Neural cell (in vitro differentiated cells): ENCODE data around the gene NOB1. TPM values are rescaled to one million over a fixed set of nuclear protein-coding genes. Genes with fewer than 3 reads are reported as not detected.

Experiments used
- H2AFZ ChIP-seq: fragments of 200-600, 300-800 bp; sonication (generic), shearing (Covaris generic); 2 replicates; pipeline ENCODE4 v1.6.0; 2014; ENCODE audit warnings: low read depth, mild to moderate bottlenecking, antibody characterized with exemption, low read length, moderate library complexity
- H3F3A ChIP-seq: fragments of 200-600 bp; shearing (Covaris generic); 2 replicates; pipeline ENCODE4 v1.6.1; 2016; ENCODE audit warnings: mild to moderate bottlenecking, moderate library complexity, mixed read lengths, antibody characterized with exemption, low read length; ENCODE audit not compliant: insufficient read depth, poor library complexity, severe bottlenecking
- H3K27ac ChIP-seq: fragments of 200-600, 300-800 bp; sonication (generic), shearing (Covaris generic); 2 replicates; pipeline ENCODE4 v1.5.1; 2014; ENCODE audit warnings: mild to moderate bottlenecking, low read length, moderate library complexity
- H3K27me3 ChIP-seq: fragments of 300-800, 200-600 bp; sonication (generic), shearing (Covaris generic); 2 replicates; pipeline ENCODE4 v1.6.0; 2014; ENCODE audit warnings: mild to moderate bottlenecking, low read depth, low read length, moderate library complexity; ENCODE audit not compliant: insufficient read depth
- H3K36me3 ChIP-seq: fragments of 300-800, 200-600 bp; sonication (generic), shearing (Covaris generic); 2 replicates; pipeline ENCODE4 v1.5.1; 2014; ENCODE audit warnings: mild to moderate bottlenecking, antibody characterized with exemption, low read length, moderate library complexity; ENCODE audit not compliant: insufficient read depth
- H3K4me2 ChIP-seq: fragments of 300-800, 200-600 bp; sonication (generic), shearing (Covaris generic); 2 replicates; pipeline ENCODE4 v1.6.0; 2014; ENCODE audit warnings: mild to moderate bottlenecking, low read length
- H3K4me3 ChIP-seq: fragments of 300-800, 200-600 bp; sonication (generic), shearing (Covaris generic); 2 replicates; pipeline ENCODE4 v1.5.1; 2014; ENCODE audit warnings: mild to moderate bottlenecking, low read length, moderate library complexity
- H3K79me2 ChIP-seq: fragments of 200-600 bp; shearing (Covaris generic); replicated peaks from 2 replicates; pipeline ENCODE4 v1.6.0; 2014; ENCODE audit warnings: mild to moderate bottlenecking, low read length, moderate library complexity; ENCODE audit not compliant: insufficient read depth
- H3K9ac ChIP-seq: fragments of 300-800, 200-600 bp; sonication (generic), shearing (Covaris generic); 2 replicates; pipeline ENCODE4 v1.6.1; 2016; ENCODE audit warnings: mild to moderate bottlenecking, low read length, mixed read lengths
- H3K9me2 ChIP-seq: fragments of 200-600 bp; shearing (Covaris generic); 2 replicates; pipeline ENCODE4 v1.6.1; 2016; ENCODE audit warnings: mild to moderate bottlenecking, low read length, mixed read lengths; ENCODE audit not compliant: insufficient read depth
- H3K9me3 ChIP-seq: fragments of 200-600, 300-800 bp; sonication (generic), shearing (Covaris generic); 2 replicates; pipeline ENCODE4 v1.6.1; 2016; ENCODE audit warnings: mild to moderate bottlenecking, mixed run types, low read length, moderate library complexity, mixed read lengths
- H4K20me1 ChIP-seq: fragments of 200-600 bp; shearing (Covaris generic); 2 replicates; pipeline ENCODE4 v1.6.1; 2016; ENCODE audit warnings: mild to moderate bottlenecking, mixed run types; ENCODE audit not compliant: insufficient read depth
- CTCF ChIP-seq: fragments of 450-650 bp; IDR thresholded peaks from 2 replicates; pipeline ENCODE4 v1.5.1; 2014; ENCODE audit warnings: antibody characterized with exemption, mild to moderate bottlenecking, moderate library complexity; ENCODE audit not compliant: poor library complexity, severe bottlenecking
- EP300 ChIP-seq: fragments of 450-650 bp; conservative IDR thresholded peaks from 2 replicates; pipeline ENCODE4 v1.6.1; 2014; ENCODE audit warnings: antibody characterized with exemption, mild to moderate bottlenecking, moderate library complexity; ENCODE audit not compliant: poor library complexity, severe bottlenecking
- EZH2 ChIP-seq: fragments of 200-600, 300-800 bp; shearing (Covaris generic), sonication (generic); IDR thresholded peaks from 2 replicates; pipeline ENCODE4 v1.6.1; 2014; ENCODE audit warnings: antibody characterized with exemption, low read length, borderline replicate concordance, mild to moderate bottlenecking; ENCODE audit not compliant: insufficient read depth, poor library complexity, severe bottlenecking
- MXI1 ChIP-seq: fragments of 450-650 bp; conservative IDR thresholded peaks from 2 replicates; pipeline ENCODE4 v1.6.1; 2014; ENCODE audit warnings: antibody characterized with exemption, mild to moderate bottlenecking; ENCODE audit not compliant: poor library complexity, severe bottlenecking
- POLR2AphosphoS5 ChIP-seq: IDR thresholded peaks from 2 replicates; pipeline ENCODE4 v1.6.1; 2012
- RAD21 ChIP-seq: fragments of 450-650 bp; conservative IDR thresholded peaks from 2 replicates; pipeline ENCODE4 v1.6.1; 2014; ENCODE audit warnings: antibody characterized with exemption, mild to moderate bottlenecking, moderate library complexity
- REST ChIP-seq: IDR thresholded peaks from 2 replicates; pipeline ENCODE4 v1.6.1; 2012; ENCODE audit warnings: borderline replicate concordance
- SMC3 ChIP-seq: fragments of 450-650 bp; conservative IDR thresholded peaks from 2 replicates; pipeline ENCODE4 v1.6.1; 2014; ENCODE audit warnings: antibody characterized with exemption, mild to moderate bottlenecking, moderate library complexity; ENCODE audit not compliant: poor library complexity
- TAF1 ChIP-seq: IDR thresholded peaks from 2 replicates; pipeline ENCODE4 v1.6.1; 2012; ENCODE audit warnings: low read depth
- polyA plus RNA-seq: library from polyadenylated mRNA; depleted of rRNA; stranded (reverse); fragments of >200 nt; gene quantifications from 2 replicates; pipeline ENCODE4 v1.2.3, GENCODE V29; 2014

Gene NOB1
- polyA plus RNA-seq, 1 donor from 2014 or later = 8.7 TPM

- no peak overlapping the region for H2AFZ ChIP-seq
- H3F3A ChIP-seq = no peaks in the 10 kb centered on the region
Observed at GRCh38 chr16:69748694-69749345, 5.9 kb downstream of the NOB1 start.

GRCh38 chr16:69747115-69747514, 7.6 kb downstream of the NOB1 start:
- Histone ChIP-seq H3K27ac (no peak overlapping the region), H3F3A (no peaks in the 10 kb centered on the region), H3K9me2 (no peaks in the 10 kb centered on the region), H4K20me1 (no peaks in the 10 kb centered on the region), H2AFZ (no peak overlapping the region), H3K79me2 (no peaks in the 10 kb centered on the region), H3K4me3 (no peak overlapping the region), H3K27me3 (no peaks in the 10 kb centered on the region), H3K4me2 (no peak overlapping the region), H3K9ac (no peak overlapping the region), H3K36me3 (peaks cover 8% of the 10 kb centered on the region), H3K9me3 (no peaks in the 10 kb centered on the region)
- no peak for TF ChIP-seq EZH2
- no peak for TF ChIP-seq CTCF
- no peak for TF ChIP-seq MXI1
- no peak for TF ChIP-seq EP300
- no peak for TF ChIP-seq TAF1
- TF ChIP-seq POLR2AphosphoS5 = no peak
- TF ChIP-seq SMC3 = no peak
- no peak for TF ChIP-seq RAD21

More at GRCh38 chr16:69748694-69749345, 5.9 kb downstream of the NOB1 start:
- TF ChIP-seq EZH2 (no peak), SMC3 (no peak), CTCF (no peak), TAF1 (no peak), POLR2AphosphoS5 (no peak), RAD21 (no peak), EP300 (no peak), REST (no peak), MXI1 (no peak)
- Histone ChIP-seq H3K79me2 (peaks cover 9% of the 10 kb centered on the region), H3K36me3 (peaks cover 8% of the 10 kb centered on the region), H3K27me3 (no peaks in the 10 kb centered on the region), H3K9ac (no peak overlapping the region), H3K9me3 (no peaks in the 10 kb centered on the region), H3K27ac (no peak overlapping the region), H3K9me2 (no peaks in the 10 kb centered on the region), H3K4me2 (no peak overlapping the region), H3K4me3 (no peak overlapping the region), H4K20me1 (no peaks in the 10 kb centered on the region)
